Smooth muscle cell (in vitro differentiated cells): ENCODE measurements around the gene RAB9A. TPM values are rescaled to one million over a fixed set of nuclear protein-coding genes. Genes with fewer than 3 reads are reported as not detected.

Experiments
- DNase-seq: peaks from one replicate; lab custom pipeline; 2025; ENCODE audit not compliant: unreplicated experiment; lab: John Stamatoyannopoulos, UW
- H2AFZ ChIP-seq: fragments of 200-600 bp; sonication (generic); 2 replicates; pipeline ENCODE4 v1.6.0; 2016; ENCODE audit warnings: antibody characterized with exemption, low read depth, mild to moderate bottlenecking
- H3F3A ChIP-seq: fragments of 200-600 bp; sonication (generic); 2 replicates; pipeline ENCODE4 v1.6.0; 2017; ENCODE audit warnings: antibody characterized with exemption, low read depth
- H3K27ac ChIP-seq: fragments of 200-600 bp; sonication (generic); 2 replicates; pipeline ENCODE4 v1.5.1; 2016; ENCODE audit warnings: low read depth, mild to moderate bottlenecking
- H3K27me3 ChIP-seq: fragments of 200-600 bp; sonication (generic); 2 replicates; pipeline ENCODE4 v1.6.1; 2016; ENCODE audit warnings: low read depth, mild to moderate bottlenecking
- H3K36me3 ChIP-seq: fragments of 200-600 bp; sonication (generic); 2 replicates; pipeline ENCODE4 v1.5.1; 2016; ENCODE audit warnings: low read depth
- H3K4me1 ChIP-seq: fragments of 200-600 bp; sonication (generic); 2 replicates; pipeline ENCODE4 v1.5.1; 2016; ENCODE audit warnings: low read depth
- H3K4me2 ChIP-seq: fragments of 200-600 bp; sonication (generic); 2 replicates; pipeline ENCODE4 v1.6.0; 2016; ENCODE audit warnings: mild to moderate bottlenecking
- H3K4me3 ChIP-seq: fragments of 200-600 bp; sonication (generic); 2 replicates; pipeline ENCODE4 v1.5.1; 2016; ENCODE audit warnings: mild to moderate bottlenecking
- H3K79me2 ChIP-seq: fragments of 200-600 bp; sonication (generic); 2 replicates; pipeline ENCODE4 v1.6.0; 2016; ENCODE audit warnings: low read depth, mild to moderate bottlenecking
- H3K9ac ChIP-seq: fragments of 200-600 bp; sonication (generic); 2 replicates; pipeline ENCODE4 v1.6.0; 2016; ENCODE audit warnings: low read depth
- H3K9me3 ChIP-seq: fragments of 200-600 bp; sonication (generic); replicated peaks from 2 replicates; pipeline ENCODE4 v1.5.1; 2016; ENCODE audit warnings: low read depth
- H4K20me1 ChIP-seq: fragments of 200-600 bp; sonication (generic); 2 replicates; pipeline ENCODE4 v1.6.0; 2016; ENCODE audit warnings: low read depth
- CTCF ChIP-seq: fragments of 200-600 bp; sonication (generic); IDR thresholded peaks from 2 replicates; pipeline ENCODE4 v1.5.1; 2017; ENCODE audit warnings: borderline replicate concordance, mild to moderate bottlenecking, antibody characterized with exemption; ENCODE audit not compliant: insufficient read depth, poor library complexity, severe bottlenecking
- WGBS: methylation state at CpG from one replicate; pipeline ENCODE4 v1.1.7; 2016; ENCODE audit warnings: low lambda C conversion rate; 5-methylcytosine and 5-hydroxymethylcytosine counted together
- polyA plus RNA-seq: library from polyadenylated mRNA; unstranded; fragments of >200 nt; fragmentation: Nextera tagmentation; extraction: Ambion mirVana; gene quantifications from 2 replicates; pipeline ENCODE4 v1.2.1, GENCODE V29; 2016
- total RNA-seq: library from RNA; depleted of rRNA; stranded (reverse); fragments of >200 nt; gene quantifications from 2 replicates; pipeline ENCODE4 v1.2.3, GENCODE V29; 2014

RAB9A gene
- total and polyA plus RNA-seq, 2 experiments from 2014 or later: 22.1 to 25.8 TPM

- Histone ChIP-seq H3K79me2 (peaks cover 91% of the 10 kb centered on the region), H4K20me1 (peaks cover 94% of the 10 kb centered on the region), H3K4me1 (peaks cover 27% of the 10 kb centered on the region), H3K27ac (no peak overlapping the region), H3K9me3 (peaks cover 3% of the 10 kb centered on the region), H3K27me3 (no peaks in the 10 kb centered on the region), H3K4me2 (no peak overlapping the region), H2AFZ (no peak overlapping the region), H3K4me3 (no peak overlapping the region), H3K36me3 (no peaks in the 10 kb centered on the region), H3F3A (no peaks in the 10 kb centered on the region), H3K9ac (no peak overlapping the region)
- 77% methylated on average over 2 of the region's 2 CpGs for whole genome bisulfite sequencing
- DNase-seq: no peak
- no peak for TF ChIP-seq CTCF
Measured at GRCh38 chrX:13697455-13697854, 8.5 kb downstream of the RAB9A start.

GRCh38 chrX:13697976-13698375 is 9.0 kb downstream of the RAB9A start:
- no peaks in the 10 kb centered on the region for H3K27me3 ChIP-seq
- H3K79me2 ChIP-seq: peaks cover 91% of the 10 kb centered on the region
- H2AFZ ChIP-seq: no peak overlapping the region
- no peaks in the 10 kb centered on the region for H3F3A ChIP-seq
- H3K9me3 ChIP-seq: peaks cover 3% of the 10 kb centered on the region
- WGBS: 69% methylated on average over 1 of the region's 1 CpG
- no peak overlapping the region for H3K4me3 ChIP-seq
- DNase-seq: no peak
- no peak overlapping the region for H3K4me2 ChIP-seq
- H3K9ac ChIP-seq: no peak overlapping the region
- H3K4me1 ChIP-seq: peaks cover 27% of the 10 kb centered on the region
- no peaks in the 10 kb centered on the region for H3K36me3 ChIP-seq
- H3K27ac ChIP-seq: no peak overlapping the region
- peaks cover 94% of the 10 kb centered on the region for H4K20me1 ChIP-seq
- no peak for TF ChIP-seq CTCF

- WGBS: 66% methylated on average over 1 of the region's 1 CpG
- H3F3A ChIP-seq: no peaks in the 10 kb centered on the region
Measured at GRCh38 chrX:13698432-13698831, 9.5 kb downstream of the RAB9A start.

More at GRCh38 chrX:13698432-13698831, 9.5 kb downstream of the RAB9A start:
- Histone ChIP-seq H3K27me3 (no peaks in the 10 kb centered on the region), H2AFZ (no peak overlapping the region), H3K4me1 (peaks cover 27% of the 10 kb centered on the region), H3K9me3 (peaks cover 3% of the 10 kb centered on the region), H3K79me2 (peaks cover 87% of the 10 kb centered on the region), H3K4me3 (no peak overlapping the region), H3K9ac (no peak overlapping the region), H3K27ac (peak overlapping the region; percentile 58), H3K36me3 (no peaks in the 10 kb centered on the region), H3K4me2 (no peak overlapping the region), H4K20me1 (peaks cover 93% of the 10 kb centered on the region)
- no peak for DNase-seq
- no peak for TF ChIP-seq CTCF
